Fibroblast of the aortic adventitia (primary cell): ENCODE results near the gene JRKL. TPM values are rescaled to one million over a fixed set of nuclear protein-coding genes. Genes with fewer than 3 reads are reported as not detected.

ENCODE experiments used
- DNase-seq: peaks from one replicate; pipeline ENCODE4 v3.0.0-alpha.2; 2010; ENCODE audit warnings: low read depth
- H3K4me3 ChIP-seq: 2 replicates; pipeline ENCODE4 v1.5.1; 2011; ENCODE audit warnings: low read depth, mild to moderate bottlenecking, control low read depth, low read length, moderate library complexity
- CTCF ChIP-seq: IDR thresholded peaks from 2 replicates; pipeline ENCODE4 v1.5.1; 2011; ENCODE audit warnings: mild to moderate bottlenecking, low read length, control low read depth, inconsistent platforms; ENCODE audit not compliant: insufficient read depth
- total RNA-seq: library from RNA; depleted of rRNA; stranded (reverse); fragments of >200 nt; gene quantifications from 2 replicates; pipeline ENCODE4 v1.2.3, GENCODE V29; 2012; ENCODE audit warnings: low replicate concordance

The JRKL gene
- 8.2 and 10.4 TPM in 2 replicates for total RNA-seq

DNA sequence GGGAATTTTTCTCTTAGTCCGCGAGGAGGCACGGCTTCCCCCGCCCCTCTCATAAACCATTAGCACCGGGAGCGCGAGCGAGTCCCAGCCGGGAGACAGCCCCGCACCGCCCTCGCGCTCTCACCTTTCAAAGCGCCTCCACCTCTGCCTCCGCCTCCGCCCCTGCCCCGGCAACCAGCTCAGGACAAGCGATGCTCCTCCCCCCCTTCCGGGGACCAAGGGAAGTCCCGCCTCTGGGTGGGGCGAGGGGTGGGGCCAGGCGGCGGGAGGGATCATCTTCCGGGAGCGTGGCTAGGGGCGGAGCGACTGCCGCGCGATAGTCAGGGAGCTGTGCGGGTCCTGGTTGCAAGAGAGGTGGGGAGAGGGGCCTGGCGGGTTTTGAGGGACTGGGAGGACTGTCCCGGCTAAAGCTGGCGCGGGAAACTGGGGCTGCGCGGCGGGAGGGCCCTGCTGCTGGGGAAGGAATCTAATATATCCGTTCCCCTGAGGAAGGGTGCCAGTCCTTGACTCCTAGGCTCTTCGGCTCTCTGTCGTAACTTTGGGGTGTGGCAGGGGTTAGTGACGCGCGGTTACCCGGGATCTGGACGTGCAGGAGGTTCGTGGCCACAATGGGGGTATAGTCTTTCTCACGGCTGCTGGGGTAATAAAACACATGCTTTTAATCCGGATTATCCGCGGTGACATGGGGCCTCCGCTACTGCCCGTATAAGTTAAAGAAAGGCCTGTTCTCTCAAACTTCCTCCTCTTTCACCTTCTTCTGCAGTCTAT, at the start of gene JRKL, which contains the start of gene CCDC82:
JRKL (plus strand) TSS at position 294 of the 768 bp plus-strand sequence. CDS start 637 bp downstream, outside the sequence.
CCDC82 (minus strand) TSS at position 193 of the 768 bp plus-strand sequence. CDS start 5,165 bp downstream, outside the sequence.
- DNase-seq = peak; percentile 88
- no peak for TF ChIP-seq CTCF
- H3K4me3 ChIP-seq = peak within 1 kb of the TSS; percentile 85

DNA sequence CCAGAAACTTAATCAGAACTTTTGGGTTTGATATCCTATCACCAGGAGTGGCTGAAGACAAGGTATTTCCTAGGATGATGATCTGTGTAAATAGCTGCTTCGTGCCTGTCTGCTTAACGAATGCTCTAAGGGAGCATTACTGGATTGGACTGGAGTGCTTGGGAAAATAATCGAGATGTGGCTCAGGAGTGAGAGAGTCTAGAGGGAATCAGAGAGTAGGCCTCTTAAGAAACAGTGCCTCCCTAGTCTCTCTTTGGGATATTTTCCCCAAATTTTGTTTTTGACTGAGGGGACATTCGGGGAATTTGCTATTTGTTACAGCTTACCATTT, 49.3 kb upstream of the JRKL start:
- DNase-seq = peak; percentile 69
- H3K4me3 ChIP-seq = peak overlapping the region; percentile 74
- TF ChIP-seq CTCF = peak; percentile 10

DNA sequence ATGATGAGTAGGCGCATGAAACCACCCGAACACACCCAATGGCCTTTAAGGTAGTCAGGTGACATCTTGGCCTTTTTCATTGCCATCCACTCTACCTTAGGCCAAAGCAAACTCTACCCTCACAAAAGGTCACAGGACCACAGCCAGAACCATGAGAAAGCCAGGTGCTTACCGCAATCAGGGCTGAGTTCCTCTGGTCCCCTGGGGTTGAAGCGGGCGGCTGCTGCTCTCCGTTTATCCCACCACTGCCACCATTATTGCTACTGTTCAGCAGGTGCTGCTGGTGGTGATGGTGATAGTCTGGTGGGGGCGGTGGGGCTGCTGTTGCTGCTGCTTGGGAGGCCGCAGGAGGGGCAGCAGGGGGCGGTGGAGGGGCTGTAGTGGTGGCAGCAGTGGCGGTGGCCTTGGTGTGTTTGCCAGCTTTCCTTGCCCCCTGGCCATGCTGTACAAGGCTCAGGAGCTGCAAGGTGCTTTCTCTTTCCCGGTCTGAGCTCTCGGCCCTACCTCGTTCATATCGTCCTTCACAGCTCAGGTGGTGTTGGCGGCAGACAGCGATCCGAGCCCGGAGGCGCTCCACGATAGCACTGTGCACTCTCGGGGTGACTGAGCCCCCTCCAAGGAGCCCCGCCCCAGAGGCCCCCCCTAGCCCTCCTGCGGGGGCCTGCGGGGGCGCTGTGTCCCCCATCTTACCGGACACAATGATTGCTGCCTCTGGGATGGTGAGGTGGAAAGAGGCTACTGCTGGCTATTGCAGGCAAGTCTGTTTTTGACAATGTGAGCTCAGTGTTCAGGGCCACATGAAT, 48.4 kb upstream of the JRKL start:
- peak overlapping the region; percentile 74 for H3K4me3 ChIP-seq
- DNase-seq = peak; percentile 63
- TF ChIP-seq CTCF = peak; percentile 70

DNA sequence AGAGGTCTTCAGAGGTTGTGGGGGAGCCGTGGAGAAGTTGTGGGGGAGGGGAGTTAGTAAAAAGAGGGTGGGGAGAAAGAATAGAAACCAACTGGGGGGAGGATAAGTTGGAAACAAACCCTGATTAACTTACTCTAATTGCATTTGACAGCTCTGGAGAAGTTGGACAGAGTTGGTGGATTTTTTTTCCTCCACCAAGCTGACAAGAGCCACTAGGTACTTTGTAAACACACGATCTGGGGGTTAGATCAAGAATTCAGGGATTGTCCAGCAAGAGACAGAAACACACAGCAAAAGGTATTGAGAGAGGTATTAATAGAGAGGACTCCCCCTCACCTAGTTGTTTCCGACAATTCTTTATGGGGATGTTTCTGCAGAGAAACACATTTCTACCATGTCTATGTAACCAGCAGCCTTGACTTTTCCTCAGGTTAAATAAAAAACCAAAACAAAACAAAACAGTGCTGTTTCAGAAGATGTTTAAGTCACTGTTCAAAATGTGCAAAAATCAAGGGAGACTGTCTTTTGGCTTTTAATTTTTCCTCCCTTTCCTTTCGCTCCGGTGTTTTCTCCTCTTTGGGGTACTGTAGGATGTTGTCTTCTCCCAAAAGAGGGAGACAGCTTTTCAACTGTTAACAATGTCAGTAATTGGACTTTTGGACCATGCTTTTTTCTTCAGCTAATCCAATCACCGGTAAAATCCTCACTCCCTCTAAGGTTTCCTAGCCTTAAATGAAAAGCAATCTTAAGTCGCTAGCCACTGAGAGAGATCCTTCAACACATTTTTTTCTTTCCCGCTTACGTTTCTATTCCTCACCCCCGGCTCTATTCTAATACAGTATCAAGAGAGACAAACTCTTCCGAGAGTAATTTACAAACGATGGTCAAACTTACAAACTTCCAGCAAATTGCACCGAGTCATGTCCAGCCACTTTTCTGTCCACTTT, 47.5 kb upstream of the JRKL start:
- H3K4me3 ChIP-seq = peak overlapping the region; percentile 74
- DNase-seq = no peak
- TF ChIP-seq CTCF = no peak

GRCh38 chr11:96342961-96343711, 46.7 kb upstream of the JRKL start, which contains the start of gene MAML2:
Gene MAML2 (minus strand): TSS chr11:96343195. CDS start chr11:96341895, 1,300 bp downstream.
- peak within 1 kb of the TSS; percentile 74 for H3K4me3 ChIP-seq
- TF ChIP-seq CTCF = peak; percentile 94
- DNase-seq = peak; percentile 93
